CD14-positive monocyte (primary cell): Measurements from ENCODE around the gene DPH3. TPM values are rescaled to one million over a fixed set of nuclear protein-coding genes. Genes with fewer than 3 reads are reported as not detected.

Source experiments
- DNase-seq, 3 donors: peaks; one replicate each; pipeline ENCODE4 v3.0.0-alpha.2; 2011 to 2022
- H2AFZ ChIP-seq: 2 replicates; pipeline ENCODE4 v1.6.0; 2012; ENCODE audit warnings: mild to moderate bottlenecking, low read depth, low read length, inconsistent platforms; ENCODE audit not compliant: insufficient read depth, poor library complexity, severe bottlenecking
- H3K27ac ChIP-seq, 2 donors: 1 replicate in 1 of 2; 2 replicates in 1 of 2; pipeline ENCODE4 v1.5.1; 2012 to 2013; ENCODE audit warnings: low read length in 2 of 2, control low read depth in 1 of 2, inconsistent platforms in 1 of 2, low read depth in 1 of 2, mild to moderate bottlenecking in 1 of 2
- H3K27me3 ChIP-seq, 2 donors: one replicate each; pipeline versions ENCODE4 v1.6.0 to v1.6.1; 2011 to 2013; ENCODE audit warnings: low read length in 2 of 2; ENCODE audit not compliant: control insufficient read depth in 2 of 2, insufficient read depth in 2 of 2
- H3K36me3 ChIP-seq, 2 donors: replicated peaks in 1 of 2; 1 replicate in 1 of 2; 2 replicates in 1 of 2; pipeline versions ENCODE4 v1.5.1 to v1.6.1; 2012 to 2013; ENCODE audit warnings: low read length in 2 of 2, control low read depth in 1 of 2, inconsistent platforms in 1 of 2, mild to moderate bottlenecking in 1 of 2; ENCODE audit not compliant: insufficient read depth in 2 of 2, control insufficient read depth in 1 of 2
- H3K4me1 ChIP-seq, 2 donors: 1 replicate in 1 of 2; 2 replicates in 1 of 2; pipeline versions ENCODE4 v1.5.1 to v1.6.1; 2012 to 2013; ENCODE audit warnings: low read length in 2 of 2, control low read depth in 1 of 2, inconsistent platforms in 1 of 2, mild to moderate bottlenecking in 1 of 2, moderate library complexity in 1 of 2; ENCODE audit not compliant: insufficient read depth in 2 of 2, control insufficient read depth in 1 of 2
- H3K4me2 ChIP-seq: replicated peaks from 2 replicates; pipeline ENCODE3; 2012; ENCODE audit warnings: low read length, moderate library complexity, mild to moderate bottlenecking; ENCODE audit not compliant: poor library complexity, severe bottlenecking; ENCODE audit errors: extremely low read depth
- H3K4me3 ChIP-seq, 3 experiments: fragments of 200-600 bp in 1 of 3; sonication (generic) in 1 of 3; replicated peaks in 1 of 3; 1 replicate in 2 of 3; 2 replicates in 1 of 3; pipeline ENCODE4 v1.5.1; 2011 to 2013; ENCODE audit warnings: low read length in 3 of 3, mild to moderate bottlenecking in 3 of 3, control low read depth in 2 of 3, low read depth in 2 of 3, inconsistent platforms in 1 of 3, moderate library complexity in 1 of 3
- H3K79me2 ChIP-seq: 2 replicates; pipeline ENCODE4 v1.6.0; 2012; ENCODE audit warnings: mild to moderate bottlenecking, control low read depth, inconsistent platforms, low read length, moderate library complexity; ENCODE audit not compliant: insufficient read depth
- H3K9ac ChIP-seq: 2 replicates; pipeline ENCODE4 v1.6.0; 2017; ENCODE audit warnings: low read length, mild to moderate bottlenecking; ENCODE audit not compliant: insufficient read depth, poor library complexity, severe bottlenecking
- H3K9me3 ChIP-seq, 2 donors: replicated peaks in 1 of 2; 1 replicate in 1 of 2; 2 replicates in 1 of 2; pipeline versions ENCODE4 v1.5.1 to v1.6.1; 2012 to 2013; ENCODE audit warnings: low read length in 2 of 2, control low read depth in 1 of 2; ENCODE audit not compliant: control insufficient read depth in 1 of 2, insufficient read depth in 1 of 2
- H4K20me1 ChIP-seq: 2 replicates; pipeline ENCODE4 v1.6.0; 2012; ENCODE audit warnings: mild to moderate bottlenecking, low read length, control low read depth, moderate library complexity; ENCODE audit not compliant: insufficient read depth
- H3K27ac Mint-ChIP-seq, 7 donors: one replicate each; pipeline ENCODE4 v1.8.0; 2020; ENCODE audit warnings: mild to moderate bottlenecking in 7 of 7, mixed read lengths in 7 of 7, moderate library complexity in 6 of 7, inconsistent platforms in 2 of 7
- H3K27me3 Mint-ChIP-seq, 3 donors: one replicate each; pipeline ENCODE4 v1.8.0; 2021 to 2022; ENCODE audit warnings: low read depth in 3 of 3, mild to moderate bottlenecking in 3 of 3, mixed read lengths in 3 of 3, moderate library complexity in 3 of 3, inconsistent platforms in 1 of 3
- H3K36me3 Mint-ChIP-seq, 2 donors: one replicate each; pipeline ENCODE4 v1.8.0; 2020; ENCODE audit warnings: mixed read lengths in 2 of 2, inconsistent platforms in 1 of 2, mild to moderate bottlenecking in 1 of 2
- H3K4me1 Mint-ChIP-seq: one replicate; pipeline ENCODE4 v1.8.0; 2020; ENCODE audit warnings: mild to moderate bottlenecking, mixed read lengths
- H3K4me3 Mint-ChIP-seq, 2 donors: one replicate each; pipeline ENCODE4 v1.8.0; 2020; ENCODE audit warnings: mild to moderate bottlenecking in 2 of 2, mixed read lengths in 2 of 2, moderate library complexity in 1 of 2
- H3K9me3 Mint-ChIP-seq, 7 donors: one replicate each; pipeline ENCODE4 v1.8.0; 2020 to 2022; ENCODE audit warnings: mixed read lengths in 7 of 7, mild to moderate bottlenecking in 6 of 7, moderate library complexity in 6 of 7, inconsistent platforms in 2 of 7
- CTCF ChIP-seq: fragments of 200-600 bp; IDR thresholded peaks from one replicate; pipeline ENCODE4 v1.8.0; 2022; ENCODE audit warnings: antibody characterized with exemption, mild to moderate bottlenecking
- WGBS: methylation state at CpG from one replicate; pipeline ENCODE4 v1.1.5; 2013; ENCODE audit warnings: missing lambda C conversion rate; ENCODE audit not compliant: insufficient coverage; 5-methylcytosine and 5-hydroxymethylcytosine counted together
- intact Hi-C, 2 donors: fragments of 100-400 bp; cut with micrococcal nuclease; formaldehyde crosslinking; loops; one replicate each; pipeline versions ENCODE4 v1.15.0 to v1.15.1; 2023
- polyA plus RNA-seq, 3 donors: library from polyadenylated mRNA; depleted of rRNA in 1 of 3; unstranded in 2 of 3; stranded (reverse) in 1 of 3; fragments of 300-500 nt in 2 of 3; fragments of >200 nt in 1 of 3; fragmentation: Illumina TruSeq in 2 of 3; gene quantifications; 1 replicate in 2 of 3; 2 replicates in 1 of 3; pipeline ENCODE4 v1.2.3, GENCODE V29; 2012 to 2021

Gene DPH3
- polyA plus RNA-seq, 3 donors: 9.2 to 42.0 (median 33.7) TPM

GRCh38 chr3:16300881-16301359, 36.2 kb upstream of the DPH3 start:
- H3K4me1 Mint-ChIP-seq: no peaks in the 10 kb centered on the region
- intact Hi-C loops: no loop called here
- no peak for DNase-seq

GRCh38 chr3:16300307-16300706, 35.6 kb upstream of the DPH3 start:
- Histone ChIP-seq H3K27ac (no peak overlapping the region), H3K36me3 (peaks cover 27 to 84% of the 10 kb centered on the region in 2 donors), H3K9me3 (no peaks in the 10 kb centered on the region), H3K9ac (no peak overlapping the region), H3K27me3 (no peaks in the 10 kb centered on the region), H3K79me2 (no peaks in the 10 kb centered on the region), H3K4me3 (no peak overlapping the region), H3K4me1 (peaks cover 0 to 1% of the 10 kb centered on the region in 2 donors), H3K4me2 (no peak overlapping the region), H2AFZ (no peak overlapping the region), H4K20me1 (no peaks in the 10 kb centered on the region)
- no peak for DNase-seq
- Mint-ChIP-seq H3K9me3 (no peaks in the 10 kb centered on the region), H3K27ac (no peak overlapping the region), H3K4me3 (no peak overlapping the region), H3K4me1 (peaks cover 6% of the 10 kb centered on the region), H3K27me3 (peaks cover 0 to 1% (median 0%) of the 10 kb centered on the region in 3 donors), H3K36me3 (peaks cover 74 to 75% of the 10 kb centered on the region in 2 donors)
- intact Hi-C loops: no loop called here
- no peak for TF ChIP-seq CTCF
- WGBS: no CpG with 5 or more reads among the region's 2 CpGs

More at GRCh38 chr3:16300881-16301359, 36.2 kb upstream of the DPH3 start:
- no peak overlapping the region for H3K9ac ChIP-seq
- no peak overlapping the region for H3K4me2 ChIP-seq
- H4K20me1 ChIP-seq: no peaks in the 10 kb centered on the region
- H2AFZ ChIP-seq: no peak overlapping the region
- no peaks in the 10 kb centered on the region for H3K9me3 Mint-ChIP-seq
- H3K27me3 Mint-ChIP-seq: peaks cover 0 to under 1% (median 0%) of the 10 kb centered on the region in 3 donors
- no peak overlapping the region for H3K4me3 ChIP-seq
- H3K79me2 ChIP-seq: no peaks in the 10 kb centered on the region
- H3K9me3 ChIP-seq: no peaks in the 10 kb centered on the region
- peak overlapping the region in 1 of 7 donors; percentile 38 for H3K27ac Mint-ChIP-seq
- no peak overlapping the region for H3K4me3 Mint-ChIP-seq
- peaks cover 31 to 84% of the 10 kb centered on the region in 2 donors for H3K36me3 ChIP-seq
- no peaks in the 10 kb centered on the region for H3K4me1 ChIP-seq
- H3K27ac ChIP-seq: no peak overlapping the region
- H3K36me3 Mint-ChIP-seq: peaks cover 73 to 74% of the 10 kb centered on the region in 2 donors
- TF ChIP-seq CTCF: no peak
- H3K27me3 ChIP-seq: no peaks in the 10 kb centered on the region
- no CpG with 5 or more reads among the region's 2 CpGs for WGBS
